ENCODE results near the gene RNF225. TPM values are rescaled to one million over a fixed set of nuclear protein-coding genes. Genes with fewer than 3 reads are reported as not detected.
"Not testable (repeated sequence)": the region's sequence is repeated elsewhere in the genome, so short reads cannot be mapped to it uniquely, and the experiment has no call there.

Gene RNF225
- total RNA-seq, 1 experiment from 2014 or later: not detected

DNA sequence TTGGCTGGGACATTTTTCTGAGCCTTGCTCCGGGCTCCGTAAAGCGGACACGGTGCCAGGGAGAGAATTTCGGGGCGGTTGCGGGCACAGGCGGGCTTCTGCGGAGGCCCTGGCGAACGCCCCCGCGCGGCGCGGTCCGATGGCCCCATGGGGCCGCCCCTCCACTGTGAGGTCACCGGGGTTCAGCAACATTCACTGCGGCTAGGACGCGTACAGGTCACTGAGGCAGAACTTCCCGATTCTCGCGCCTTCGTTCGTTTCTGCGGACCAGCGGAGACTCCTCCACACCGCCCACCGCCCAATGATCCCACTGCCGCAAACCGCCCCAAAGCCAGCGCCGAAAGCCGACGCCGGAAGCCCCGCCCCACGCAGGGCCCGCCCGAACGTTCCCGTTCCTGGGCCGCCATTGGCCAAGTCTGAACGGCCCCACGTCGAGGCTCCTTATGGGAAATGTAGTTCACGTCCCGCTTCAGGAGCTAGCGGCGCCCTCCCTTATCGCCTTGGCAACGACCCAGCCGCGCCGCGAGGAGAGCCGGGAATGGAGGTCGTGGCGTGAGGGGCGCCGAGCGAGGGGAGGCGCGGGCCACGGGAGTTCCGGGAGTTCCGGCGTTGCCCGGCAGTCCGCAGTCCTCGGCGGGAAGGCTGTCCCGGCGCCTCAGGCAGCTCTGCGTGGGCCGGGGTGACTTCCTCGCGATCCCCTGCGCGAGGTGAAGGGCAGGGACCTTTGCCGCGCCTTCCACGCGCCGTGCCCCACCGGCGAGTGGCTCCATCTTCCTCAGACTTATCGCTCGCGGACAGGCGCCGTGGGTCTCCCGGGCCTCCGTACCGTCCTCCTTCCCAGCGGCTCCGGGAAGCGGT, 12.9 kb downstream of the RNF225 start, which contains the start of gene ZNF584:
TSS of gene ZNF584 (plus strand) at position 498 of the 858 bp plus-strand sequence. CDS start 499 bp downstream, outside the sequence.
- DNase-seq (ENCODE audit: low spot score): peak; percentile 93

- DNase-seq (ENCODE audit: low spot score): no peak
Observed at GRCh38 chr19:58409010-58409790, 13.7 kb downstream of the RNF225 start.

GRCh38 chr19:58416604-58417003, 21.1 kb downstream of the RNF225 start:
- DNase-seq (ENCODE audit: low spot score): no peak

DNA sequence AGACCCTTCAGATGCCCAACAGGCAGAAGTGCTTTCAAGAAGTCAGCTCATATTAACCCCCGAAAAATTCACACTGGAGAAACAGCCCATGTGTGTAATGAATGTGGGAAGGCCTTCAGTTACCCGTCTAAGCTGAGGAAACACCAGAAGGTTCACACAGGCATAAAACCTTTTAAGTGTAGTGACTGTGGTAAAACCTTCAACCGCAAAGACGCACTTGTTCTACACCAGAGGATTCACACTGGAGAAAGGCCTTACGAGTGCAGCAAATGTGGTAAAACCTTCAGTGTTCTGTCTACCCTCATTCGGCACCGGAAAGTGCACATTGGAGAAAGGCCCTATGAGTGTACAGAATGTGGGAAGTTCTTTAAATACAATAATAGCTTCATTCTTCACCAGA, 21.6 kb downstream of the RNF225 start:
- no peak for DNase-seq (ENCODE audit: low spot score)

GRCh38 chr19:58428617-58429016, 33.2 kb downstream of the RNF225 start:
- DNase-seq (ENCODE audit: low spot score): no peak

GRCh38 chr19:58429745-58430144, 34.3 kb downstream of the RNF225 start:
- no peak for DNase-seq (ENCODE audit: low spot score)

DNA sequence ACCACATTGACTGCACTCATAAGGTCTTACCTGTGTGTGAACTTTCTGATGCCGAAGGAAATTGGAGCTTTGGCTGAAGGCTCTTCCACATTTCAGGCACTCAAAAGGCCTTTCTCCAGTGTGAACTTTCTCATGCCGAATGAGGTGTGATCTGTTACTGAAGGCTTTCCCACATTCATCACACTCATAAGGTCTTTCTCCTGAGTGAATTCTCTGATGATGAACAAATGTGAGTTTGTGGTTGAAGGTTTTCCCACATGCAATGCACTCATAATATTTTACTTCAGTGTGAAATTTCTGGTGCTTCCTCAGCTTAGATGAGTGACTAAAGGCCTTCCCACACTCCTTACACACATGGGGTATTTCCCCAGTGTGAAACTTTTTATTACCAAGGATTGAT, 38.8 kb downstream of the RNF225 start:
- no peak for DNase-seq (ENCODE audit: low spot score)

DNA sequence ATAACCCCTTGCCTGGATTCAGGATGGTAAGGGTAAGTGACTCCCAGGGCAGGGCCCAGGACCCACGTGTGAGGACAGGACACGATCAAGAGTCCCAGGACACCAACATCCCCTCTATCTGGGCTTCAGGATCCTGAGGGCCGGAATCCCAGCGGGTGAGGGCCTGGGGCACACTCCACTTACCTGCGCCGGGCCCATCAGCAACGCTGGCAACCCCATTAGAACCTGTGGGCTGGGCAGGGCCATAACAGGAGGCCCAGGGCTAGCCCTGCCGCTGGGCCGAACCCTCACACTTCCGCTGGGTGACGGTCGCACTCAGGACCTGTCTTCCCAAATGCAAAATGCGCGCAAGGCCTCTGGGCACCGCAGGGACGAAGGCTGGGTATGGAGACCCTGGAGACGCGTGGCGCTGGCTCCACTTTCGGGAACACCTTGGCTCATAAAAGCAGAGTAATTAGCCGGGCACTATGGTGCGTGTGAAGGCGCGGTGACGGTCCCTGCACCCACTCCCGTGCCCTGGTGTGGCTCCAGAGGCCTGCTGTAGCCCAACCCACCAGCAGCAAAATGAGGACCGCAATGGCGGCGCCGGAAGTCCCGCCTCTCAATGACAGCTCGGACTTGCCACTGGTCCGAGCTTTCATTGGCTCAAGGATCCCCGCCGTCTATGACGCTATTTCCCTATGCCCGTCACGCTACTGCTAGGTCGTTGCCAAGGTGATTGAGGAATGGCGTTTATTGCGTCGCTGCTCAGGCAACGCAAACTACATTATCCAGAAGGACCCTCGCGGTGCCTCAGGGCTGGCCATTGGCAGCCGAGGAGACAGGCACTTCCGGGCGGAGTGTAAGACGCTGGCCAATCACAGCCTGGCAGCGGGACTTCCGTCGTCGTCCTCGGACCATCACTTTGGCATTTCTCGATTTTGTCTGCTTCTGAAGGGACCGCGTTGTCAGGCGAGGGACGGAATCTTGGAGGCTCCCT, 44.4 kb downstream of the RNF225 start, which contains the start of gene ZNF132:
TSS of gene ZNF132 (minus strand) at position 578 of the 979 bp plus-strand sequence. CDS start at position 246, 332 bp downstream.
- DNase-seq (ENCODE audit: low spot score): peak; percentile 100

- DNase-seq (ENCODE audit: low spot score): no peak
Observed at GRCh38 chr19:58440556-58440955, 45.1 kb downstream of the RNF225 start.

- not testable (repeated sequence) for DNase-seq (ENCODE audit: low spot score)
Observed at GRCh38 chr19:58442986-58443385, 47.5 kb downstream of the RNF225 start.

Other genes with a start within 250 kb of the RNF225 start
- gene ZNF329, start 244.9 kb upstream of the RNF225 start, total RNA-seq (2014; rRNA removed; shearing (Covaris generic)): 8.7 and 11.1 TPM in 2 replicates
- gene ZNF274, start 212.6 kb upstream of the RNF225 start, total RNA-seq (2014; rRNA removed; shearing (Covaris generic)): 14.5 and 22.8 TPM in 2 replicates
- gene ZNF544, start 166.7 kb upstream of the RNF225 start, total RNA-seq (2014; rRNA removed; shearing (Covaris generic)): 0.02 and 0.08 TPM in 2 replicates
- 3.1 and 4.3 TPM in 2 replicates for gene ZNF8, start 116.7 kb upstream of the RNF225 start, total RNA-seq (2014; rRNA removed; shearing (Covaris generic))
- gene ERVK3-1, start 90.3 kb upstream of the RNF225 start, total RNA-seq (2014; rRNA removed; shearing (Covaris generic)): 96.6 and 120 TPM in 2 replicates
- gene ZSCAN22, start 68.7 kb upstream of the RNF225 start, total RNA-seq (2014; rRNA removed; shearing (Covaris generic)): 2.6 and 2.8 TPM in 2 replicates
- gene A1BG, start 42.2 kb upstream of the RNF225 start, total RNA-seq (2014; rRNA removed; shearing (Covaris generic)): 24.5 and 31.5 TPM in 2 replicates
- 1.6 and 5.1 TPM in 2 replicates for gene ZNF497, start 32.9 kb upstream of the RNF225 start, total RNA-seq (2014; rRNA removed; shearing (Covaris generic))
- 1.4 and 1.9 TPM in 2 replicates for gene ZNF837, start 14.6 kb upstream of the RNF225 start, total RNA-seq (2014; rRNA removed; shearing (Covaris generic))
- gene RPS5, start 8.4 kb upstream of the RNF225 start, total RNA-seq (2014; rRNA removed; shearing (Covaris generic)): 3,081 and 3,534 TPM in 2 replicates
- gene ZNF584, start 13.0 kb downstream of the RNF225 start, total RNA-seq (2014; rRNA removed; shearing (Covaris generic)): 15.6 and 23.6 TPM in 2 replicates
- gene ZNF132, start 44.5 kb downstream of the RNF225 start, total RNA-seq (2014; rRNA removed; shearing (Covaris generic)): 4.0 and 6.4 TPM in 2 replicates
- 3.3 and 6.7 TPM in 2 replicates for gene ZNF324B, start 56.0 kb downstream of the RNF225 start, total RNA-seq (2014; rRNA removed; shearing (Covaris generic))
- 7.1 and 10.1 TPM in 2 replicates for gene ZNF324, start 71.4 kb downstream of the RNF225 start, total RNA-seq (2014; rRNA removed; shearing (Covaris generic))
- 9.8 and 14.7 TPM in 2 replicates for gene ZNF446, start 80.7 kb downstream of the RNF225 start, total RNA-seq (2014; rRNA removed; shearing (Covaris generic))
- 18.1 and 19.7 TPM in 2 replicates for gene SLC27A5, start 116.3 kb downstream of the RNF225 start, total RNA-seq (2014; rRNA removed; shearing (Covaris generic))
- gene ZBTB45, start 124.2 kb downstream of the RNF225 start, total RNA-seq (2014; rRNA removed; shearing (Covaris generic)): 1.6 and 4.6 TPM in 2 replicates
- 378 and 416 TPM in 2 replicates for gene TRIM28, start 148.4 kb downstream of the RNF225 start, total RNA-seq (2014; rRNA removed; shearing (Covaris generic))
- 242 and 244 TPM in 2 replicates for gene CHMP2A, start 159.4 kb downstream of the RNF225 start, total RNA-seq (2014; rRNA removed; shearing (Covaris generic))
- 108 and 109 TPM in 2 replicates for gene UBE2M, start 163.0 kb downstream of the RNF225 start, total RNA-seq (2014; rRNA removed; shearing (Covaris generic))
- gene MZF1, start 177.7 kb downstream of the RNF225 start, total RNA-seq (2014; rRNA removed; shearing (Covaris generic)): 3.5 and 5.4 TPM in 2 replicates

Measured in H4 (cell line).